ENCODE data around the gene ZNF283. TPM values are rescaled to one million over a fixed set of nuclear protein-coding genes. Genes with fewer than 3 reads are reported as not detected.

Gene ZNF283
- total RNA-seq, 1 donor from 2014 or later: 19.8 TPM

- no peak overlapping the region for H2AFZ ChIP-seq (replicated peaks)
- TF ChIP-seq EZH2phosphoT487 (IDR thresholded peaks at IDR 0.05) (no peak), CTCF (IDR thresholded peaks at IDR 0.05) (no peak)
- H3K4me1 ChIP-seq: no peaks in the 10 kb centered on the region
- H3K27me3 ChIP-seq: no peaks in the 10 kb centered on the region
- H4K20me1 ChIP-seq (ENCODE audit: low read depth): peaks cover 7% of the 10 kb centered on the region
- no peak overlapping the region for H3K9ac ChIP-seq
- H3K4me3 Mint-ChIP-seq: no peak overlapping the region
- peaks cover 16% of the 10 kb centered on the region for H3K4me1 Mint-ChIP-seq
- H3K4me2 ChIP-seq: no peak overlapping the region
- H3K36me3 Mint-ChIP-seq: no peaks in the 10 kb centered on the region
- H3K27ac ChIP-seq: no peak overlapping the region
- no peaks in the 10 kb centered on the region for H3K36me3 ChIP-seq
- H3K4me3 ChIP-seq: no peak overlapping the region
- H3K79me2 ChIP-seq (ENCODE audit: low read depth): no peaks in the 10 kb centered on the region
- H3K9me3 Mint-ChIP-seq: no peaks in the 10 kb centered on the region
- H3K9me3 ChIP-seq (ENCODE audit: low read depth): no peaks in the 10 kb centered on the region
- H3K27me3 Mint-ChIP-seq (ENCODE audit: insufficient read depth, low read depth): peaks cover 11% of the 10 kb centered on the region
- no peak for DNase-seq (ENCODE audit: low spot score)
- no peak overlapping the region for H3K27ac Mint-ChIP-seq
- no peaks in the 10 kb centered on the region for H3F3A ChIP-seq (ENCODE audit: low read depth)
Observed at GRCh38 chr19:43784241-43784980, 42.7 kb upstream of the ZNF283 start.

DNA sequence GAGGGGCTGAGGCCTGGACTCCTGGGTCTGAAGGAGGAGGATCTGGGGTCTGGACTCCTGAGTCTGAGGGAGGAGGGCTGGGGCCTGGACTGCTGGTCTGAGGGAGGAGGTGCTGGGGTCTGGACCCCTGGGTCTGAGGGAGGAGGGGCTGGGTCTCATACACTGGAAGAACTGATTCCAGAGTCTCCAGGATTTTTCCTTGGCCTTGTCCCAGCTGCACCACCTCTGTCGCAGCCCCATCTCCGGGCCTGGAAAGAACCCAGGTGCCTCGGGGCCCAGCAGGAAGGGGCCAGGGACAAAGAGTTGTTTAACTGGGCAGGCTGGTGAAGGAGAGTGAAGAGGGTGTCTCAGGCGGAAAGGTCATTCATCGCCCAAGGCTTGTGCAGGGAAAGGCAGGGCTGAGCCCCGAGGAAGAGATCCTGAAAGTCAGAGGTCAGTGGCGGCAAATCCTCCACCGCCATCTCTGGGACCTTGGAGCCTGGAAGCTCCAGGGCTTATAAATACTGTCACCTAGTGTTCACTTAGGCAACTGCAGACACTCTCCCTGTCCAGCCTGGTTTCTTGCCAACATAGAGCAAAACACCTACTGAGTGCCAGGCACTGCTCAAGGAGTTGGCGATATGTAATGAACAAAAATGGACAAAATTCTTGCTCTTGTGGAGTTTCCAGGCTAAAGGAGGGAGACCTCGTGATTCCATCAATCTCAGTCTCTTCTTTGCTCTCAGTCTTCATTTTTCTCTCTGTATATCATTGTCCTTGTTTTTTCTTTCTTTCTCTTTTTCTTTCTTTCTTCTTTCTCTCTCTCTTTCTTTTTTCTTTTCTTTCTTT is 41.9 kb upstream of the ZNF283 start:
- Histone ChIP-seq H3K4me2 (no peak overlapping the region), H3K4me1 (no peaks in the 10 kb centered on the region), H3K9me3 (ENCODE audit: low read depth) (no peaks in the 10 kb centered on the region), H3K27ac (no peak overlapping the region), H3K4me3 (no peak overlapping the region), H3K27me3 (no peaks in the 10 kb centered on the region), H2AFZ (replicated peaks) (peak overlapping the region; percentile 46), H3K36me3 (no peaks in the 10 kb centered on the region), H3F3A (ENCODE audit: low read depth) (no peaks in the 10 kb centered on the region), H3K9ac (no peak overlapping the region), H4K20me1 (ENCODE audit: low read depth) (peaks cover 7% of the 10 kb centered on the region), H3K79me2 (ENCODE audit: low read depth) (no peaks in the 10 kb centered on the region)
- Mint-ChIP-seq H3K27ac (no peak overlapping the region), H3K9me3 (no peaks in the 10 kb centered on the region), H3K4me1 (peaks cover 14% of the 10 kb centered on the region), H3K27me3 (ENCODE audit: insufficient read depth, low read depth) (peaks cover 13% of the 10 kb centered on the region), H3K36me3 (no peaks in the 10 kb centered on the region), H3K4me3 (no peak overlapping the region)
- DNase-seq (ENCODE audit: low spot score): peak; percentile 86
- TF ChIP-seq EZH2phosphoT487 (IDR thresholded peaks at IDR 0.05) (no peak), CTCF (IDR thresholded peaks at IDR 0.05) (peak; percentile 93), EZH2 (IDR thresholded peaks at IDR 0.05) (no peak)

DNA sequence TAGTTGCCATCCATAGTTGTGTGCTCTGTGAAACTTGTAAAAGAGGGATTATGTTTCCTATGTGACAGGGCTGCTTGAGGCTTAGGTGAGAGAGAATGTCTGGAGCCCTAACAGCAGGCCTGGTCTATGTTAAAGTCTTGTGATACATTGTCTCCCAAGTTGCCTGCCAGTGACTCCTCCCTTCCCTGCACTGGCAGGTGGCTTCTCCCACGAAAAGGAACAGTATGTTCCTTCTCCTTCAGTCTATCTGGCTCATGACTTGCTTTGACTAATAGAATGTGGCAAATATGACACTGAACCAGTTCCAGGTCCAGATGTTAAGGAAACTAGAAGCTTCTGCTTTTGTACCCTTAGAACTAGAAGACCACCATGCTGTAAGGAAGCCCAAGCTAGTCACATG is 40.5 kb upstream of the ZNF283 start:
- Histone ChIP-seq H3K4me2 (no peak overlapping the region), H3K79me2 (ENCODE audit: low read depth) (no peaks in the 10 kb centered on the region), H3K36me3 (no peaks in the 10 kb centered on the region), H2AFZ (replicated peaks) (no peak overlapping the region), H3K4me3 (no peak overlapping the region), H3K4me1 (no peaks in the 10 kb centered on the region), H3K27me3 (no peaks in the 10 kb centered on the region), H3K27ac (no peak overlapping the region), H4K20me1 (ENCODE audit: low read depth) (peaks cover 7% of the 10 kb centered on the region), H3K9ac (no peak overlapping the region), H3K9me3 (ENCODE audit: low read depth) (no peaks in the 10 kb centered on the region), H3F3A (ENCODE audit: low read depth) (no peaks in the 10 kb centered on the region)
- Mint-ChIP-seq H3K4me1 (peaks cover 7% of the 10 kb centered on the region), H3K27me3 (ENCODE audit: insufficient read depth, low read depth) (peaks cover 10% of the 10 kb centered on the region), H3K36me3 (no peaks in the 10 kb centered on the region), H3K9me3 (no peaks in the 10 kb centered on the region), H3K4me3 (no peak overlapping the region), H3K27ac (no peak overlapping the region)
- TF ChIP-seq EZH2phosphoT487 (IDR thresholded peaks at IDR 0.05) (no peak), CTCF (IDR thresholded peaks at IDR 0.05) (no peak), EZH2 (IDR thresholded peaks at IDR 0.05) (no peak)
- no peak for DNase-seq (ENCODE audit: low spot score)

Measured in neural progenitor cell (in vitro differentiated cells).